Cardiac muscle cell (in vitro differentiated cells and primary cell): ENCODE measurements around the gene SLC13A3. TPM values are rescaled to one million over a fixed set of nuclear protein-coding genes. Genes with fewer than 3 reads are reported as not detected.

ENCODE experiments used
- DNase-seq, 2 donors: peaks; one replicate each; pipeline versions ENCODE4 v3.0.0 to v3.0.0-alpha.2; 2010 to 2017; ENCODE audit warnings: low read depth in 1 of 2, low spot score in 1 of 2
- H3K27ac ChIP-seq: fragments of 200-600 bp; sonication (generic); 2 replicates; pipeline ENCODE4 v1.5.1; 2016
- H3K27me3 ChIP-seq: fragments of 200-600 bp; sonication (generic); 2 replicates; pipeline ENCODE4 v1.6.0; 2016; ENCODE audit warnings: control low read depth
- H3K36me3 ChIP-seq: fragments of 200-600 bp; sonication (generic); 2 replicates; pipeline ENCODE4 v1.5.1; 2016; ENCODE audit warnings: control low read depth
- H3K4me1 ChIP-seq: fragments of 200-600 bp; sonication (generic); 2 replicates; pipeline ENCODE4 v1.8.1; 2017; ENCODE audit warnings: low read depth, mild to moderate bottlenecking, mixed run types
- H3K4me3 ChIP-seq: fragments of 200-600 bp; sonication (generic); 2 replicates; pipeline ENCODE4 v1.5.1; 2016; ENCODE audit warnings: mild to moderate bottlenecking
- H3K9me3 ChIP-seq: fragments of 200-600 bp; sonication (generic); 2 replicates; pipeline ENCODE4 v1.5.1; 2017; ENCODE audit warnings: low read depth, mild to moderate bottlenecking, control low read depth
- polyA plus RNA-seq: library from polyadenylated mRNA; unstranded; fragments of >200 nt; fragmentation: Nextera tagmentation; extraction: Ambion mirVana; gene quantifications from 2 replicates; pipeline ENCODE4 v1.2.1, GENCODE V29; 2016
- total RNA-seq: library from RNA; depleted of rRNA; stranded (reverse); fragments of >200 nt; gene quantifications from 2 replicates; pipeline ENCODE4 v1.2.3, GENCODE V29; 2016
- TF ChIP-seq, protein P1 (sequence below): IDR thresholded peaks from 2 replicates; pipeline ENCODE4 v1.5.1; 2012; ENCODE audit warnings: low read depth, mild to moderate bottlenecking, low read length

The SLC13A3 gene
- total and polyA plus RNA-seq, 2 experiments from 2014 or later = 2.1 to 3.9 TPM

- TF ChIP-seq, protein P1, sequence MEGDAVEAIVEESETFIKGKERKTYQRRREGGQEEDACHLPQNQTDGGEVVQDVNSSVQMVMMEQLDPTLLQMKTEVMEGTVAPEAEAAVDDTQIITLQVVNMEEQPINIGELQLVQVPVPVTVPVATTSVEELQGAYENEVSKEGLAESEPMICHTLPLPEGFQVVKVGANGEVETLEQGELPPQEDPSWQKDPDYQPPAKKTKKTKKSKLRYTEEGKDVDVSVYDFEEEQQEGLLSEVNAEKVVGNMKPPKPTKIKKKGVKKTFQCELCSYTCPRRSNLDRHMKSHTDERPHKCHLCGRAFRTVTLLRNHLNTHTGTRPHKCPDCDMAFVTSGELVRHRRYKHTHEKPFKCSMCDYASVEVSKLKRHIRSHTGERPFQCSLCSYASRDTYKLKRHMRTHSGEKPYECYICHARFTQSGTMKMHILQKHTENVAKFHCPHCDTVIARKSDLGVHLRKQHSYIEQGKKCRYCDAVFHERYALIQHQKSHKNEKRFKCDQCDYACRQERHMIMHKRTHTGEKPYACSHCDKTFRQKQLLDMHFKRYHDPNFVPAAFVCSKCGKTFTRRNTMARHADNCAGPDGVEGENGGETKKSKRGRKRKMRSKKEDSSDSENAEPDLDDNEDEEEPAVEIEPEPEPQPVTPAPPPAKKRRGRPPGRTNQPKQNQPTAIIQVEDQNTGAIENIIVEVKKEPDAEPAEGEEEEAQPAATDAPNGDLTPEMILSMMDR = no peak
- no peak overlapping the region for H3K27ac ChIP-seq
- H3K4me1 ChIP-seq = peaks cover 4% of the 10 kb centered on the region
- no peak overlapping the region for H3K4me3 ChIP-seq
- DNase-seq = no peak
- no peaks in the 10 kb centered on the region for H3K9me3 ChIP-seq
- H3K36me3 ChIP-seq = no peaks in the 10 kb centered on the region
- no peaks in the 10 kb centered on the region for H3K27me3 ChIP-seq
These were observed 86.9 kb downstream of the SLC13A3 start for GRCh38 chr20:46564241-46564957.

DNA sequence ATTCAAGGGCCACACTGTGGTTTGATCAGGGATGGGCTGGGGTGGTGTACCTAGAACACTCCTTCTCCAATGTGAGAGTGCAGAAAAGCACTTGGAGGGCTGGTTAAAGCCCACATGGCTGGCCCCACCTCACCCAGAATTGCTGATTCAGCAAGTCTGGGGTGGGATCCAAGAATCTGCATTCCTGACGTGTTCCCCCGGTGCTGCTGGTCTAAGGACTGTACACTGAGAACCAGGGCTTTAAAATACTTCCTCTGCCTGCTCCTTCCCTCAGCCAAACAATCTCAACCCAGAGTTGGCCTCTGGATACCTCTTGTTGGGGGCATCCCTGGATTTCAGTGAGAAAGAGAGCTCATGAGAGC, 87.4 kb downstream of the SLC13A3 start:
- no peaks in the 10 kb centered on the region for H3K27me3 ChIP-seq
- TF ChIP-seq, protein P1 = no peak
- no peak overlapping the region for H3K27ac ChIP-seq
- H3K4me1 ChIP-seq = peaks cover 4% of the 10 kb centered on the region
- no peaks in the 10 kb centered on the region for H3K9me3 ChIP-seq
- no peaks in the 10 kb centered on the region for H3K36me3 ChIP-seq
- no peak overlapping the region for H3K4me3 ChIP-seq
- DNase-seq = no peak

DNA sequence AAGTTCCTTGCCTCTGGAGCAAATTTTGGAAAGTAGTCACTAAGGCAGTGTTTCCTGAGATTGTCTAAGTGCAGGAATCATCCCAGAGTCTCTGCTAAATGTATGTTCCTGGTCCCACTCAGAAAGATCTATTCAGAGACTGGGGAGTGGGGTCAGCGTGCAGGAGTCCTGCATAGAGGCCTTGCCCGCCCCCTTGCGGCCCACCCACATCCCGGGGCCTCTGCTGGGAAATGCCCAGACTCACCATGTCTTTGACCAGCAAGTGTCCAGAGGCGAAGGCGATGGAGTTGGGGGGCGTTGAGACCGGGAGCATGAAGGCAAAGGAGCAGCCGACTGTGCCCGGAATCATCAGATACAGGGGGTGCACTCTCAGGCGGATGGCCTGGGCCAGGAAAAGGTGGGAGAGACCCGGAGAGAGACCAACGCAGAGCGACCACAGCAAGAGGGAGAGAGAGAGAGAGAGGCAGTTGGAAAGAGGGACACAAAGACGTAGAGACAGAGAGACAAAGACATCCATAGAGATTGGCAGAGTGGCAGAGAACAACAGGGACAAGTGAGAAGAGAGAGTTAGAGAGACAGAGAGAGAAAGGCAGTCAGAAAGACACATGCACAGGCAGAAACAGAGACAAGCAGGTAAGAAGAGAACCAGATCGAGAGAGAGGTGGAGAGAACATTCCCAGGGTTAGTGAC, 87.9 kb downstream of the SLC13A3 start:
- no peaks in the 10 kb centered on the region for H3K27me3 ChIP-seq
- H3K9me3 ChIP-seq = no peaks in the 10 kb centered on the region
- no peak overlapping the region for H3K4me3 ChIP-seq
- peak overlapping the region; percentile 71 for H3K27ac ChIP-seq
- TF ChIP-seq, protein P1 = peak; percentile 25
- no peaks in the 10 kb centered on the region for H3K36me3 ChIP-seq
- DNase-seq = peak; percentile 12 to 27
- no peaks in the 10 kb centered on the region for H3K4me1 ChIP-seq

DNA sequence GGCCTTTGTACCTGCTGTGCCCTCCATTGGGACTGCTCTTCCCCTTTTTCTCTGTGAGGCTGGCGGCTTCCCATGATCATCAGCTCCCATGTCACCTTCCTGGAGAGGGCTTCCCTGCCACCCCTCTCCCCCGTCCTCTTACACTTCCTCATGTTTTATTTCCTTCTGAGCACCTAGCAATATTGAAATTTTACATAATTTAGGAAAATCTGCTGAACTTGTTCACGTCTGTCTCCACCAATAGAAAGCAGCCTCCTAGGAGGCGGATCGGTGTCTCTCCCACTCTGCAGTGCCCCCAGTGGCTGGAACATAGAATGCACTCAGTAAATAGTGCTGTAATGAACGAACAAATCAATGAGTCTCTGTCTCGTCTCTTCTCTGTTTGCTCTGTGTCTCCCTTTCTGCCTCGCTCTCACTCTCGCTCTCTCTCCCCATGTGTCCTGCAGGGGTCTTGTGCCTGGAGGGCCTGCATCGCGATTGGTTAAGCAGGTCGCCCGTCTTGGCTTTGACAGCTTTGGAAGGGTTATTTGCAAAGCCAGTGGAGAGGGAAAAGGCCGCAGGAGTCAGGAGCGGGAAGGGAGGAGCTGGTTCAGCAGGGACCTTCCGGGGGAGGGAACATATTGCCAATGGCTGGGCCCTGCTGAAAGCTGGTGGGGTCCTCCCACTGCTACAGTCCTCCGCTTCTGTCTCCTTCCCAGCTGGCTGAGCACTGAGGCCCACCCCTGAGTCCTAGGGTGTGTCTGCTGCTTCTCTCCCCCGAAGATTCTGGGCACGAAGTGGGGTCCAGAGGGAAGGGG, 88.7 kb downstream of the SLC13A3 start:
- DNase-seq = peak; percentile 76 to 83
- Histone ChIP-seq H3K4me1 (no peaks in the 10 kb centered on the region), H3K27me3 (no peaks in the 10 kb centered on the region), H3K4me3 (no peak overlapping the region), H3K27ac (peak overlapping the region; percentile 71), H3K36me3 (no peaks in the 10 kb centered on the region), H3K9me3 (no peaks in the 10 kb centered on the region)
- TF ChIP-seq, protein P1 = peak; percentile 95

DNA sequence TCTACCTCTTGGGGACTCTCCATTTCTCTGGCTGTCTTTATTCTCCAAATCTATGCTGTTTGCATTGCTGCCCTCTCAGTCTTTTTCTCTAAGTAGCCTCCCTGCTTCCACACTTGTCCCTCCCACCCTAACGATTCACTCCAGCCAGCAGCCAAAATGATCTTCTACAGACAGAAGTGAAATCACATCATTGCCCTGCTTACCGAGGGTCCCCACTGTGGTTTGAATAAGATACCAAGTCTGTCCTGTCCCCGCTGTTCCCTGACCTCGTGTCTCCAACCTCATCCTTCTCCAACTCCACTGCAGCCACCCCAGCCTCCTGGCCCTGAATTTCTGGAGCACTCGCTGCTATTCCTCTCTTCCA, 89.3 kb downstream of the SLC13A3 start:
- no peak for DNase-seq
- H3K4me3 ChIP-seq = no peak overlapping the region
- H3K4me1 ChIP-seq = no peaks in the 10 kb centered on the region
- TF ChIP-seq, protein P1 = no peak
- no peaks in the 10 kb centered on the region for H3K9me3 ChIP-seq
- H3K36me3 ChIP-seq = no peaks in the 10 kb centered on the region
- H3K27me3 ChIP-seq = no peaks in the 10 kb centered on the region
- H3K27ac ChIP-seq = peak overlapping the region; percentile 3
